Esophagus squamous epithelium (tissue), 4 donors: ENCODE results near the gene INPP4B.

Experiments used
- POLR2A ChIP-seq, 4 donors: fragments of 450-650 bp; IDR thresholded peaks; one replicate each; pipeline ENCODE4 v1.6.1; 2017; ENCODE audit warnings: antibody characterized with exemption in 4 of 4, mild to moderate bottlenecking in 4 of 4, moderate library complexity in 3 of 4
- TF ChIP-seq, protein P1 (sequence below), 6 experiments: fragments of 450-650 bp in 4 of 6; fragments of 200-600 bp in 2 of 6; sonication (generic) in 2 of 6; IDR thresholded peaks; one replicate each; pipeline ENCODE4 v1.5.1; 2016 to 2019; ENCODE audit warnings: antibody characterized with exemption in 6 of 6, mild to moderate bottlenecking in 4 of 6, moderate library complexity in 4 of 6

GRCh38 chr4:142776026-142776425, 70.1 kb downstream of the INPP4B start:
- TF ChIP-seq, protein P1, sequence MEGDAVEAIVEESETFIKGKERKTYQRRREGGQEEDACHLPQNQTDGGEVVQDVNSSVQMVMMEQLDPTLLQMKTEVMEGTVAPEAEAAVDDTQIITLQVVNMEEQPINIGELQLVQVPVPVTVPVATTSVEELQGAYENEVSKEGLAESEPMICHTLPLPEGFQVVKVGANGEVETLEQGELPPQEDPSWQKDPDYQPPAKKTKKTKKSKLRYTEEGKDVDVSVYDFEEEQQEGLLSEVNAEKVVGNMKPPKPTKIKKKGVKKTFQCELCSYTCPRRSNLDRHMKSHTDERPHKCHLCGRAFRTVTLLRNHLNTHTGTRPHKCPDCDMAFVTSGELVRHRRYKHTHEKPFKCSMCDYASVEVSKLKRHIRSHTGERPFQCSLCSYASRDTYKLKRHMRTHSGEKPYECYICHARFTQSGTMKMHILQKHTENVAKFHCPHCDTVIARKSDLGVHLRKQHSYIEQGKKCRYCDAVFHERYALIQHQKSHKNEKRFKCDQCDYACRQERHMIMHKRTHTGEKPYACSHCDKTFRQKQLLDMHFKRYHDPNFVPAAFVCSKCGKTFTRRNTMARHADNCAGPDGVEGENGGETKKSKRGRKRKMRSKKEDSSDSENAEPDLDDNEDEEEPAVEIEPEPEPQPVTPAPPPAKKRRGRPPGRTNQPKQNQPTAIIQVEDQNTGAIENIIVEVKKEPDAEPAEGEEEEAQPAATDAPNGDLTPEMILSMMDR (IDR thresholded peaks at IDR 0.05): no peak
- no peak for TF ChIP-seq POLR2A (IDR thresholded peaks at IDR 0.05)
